H1 (cell line): ENCODE results near the gene SRRM2. TPM values are rescaled to one million over a fixed set of nuclear protein-coding genes. Genes with fewer than 3 reads are reported as not detected.

ENCODE experiments used
- CTCF ChIA-PET: fragments of 300-600 bp; sonication (Branson Sonifier 250); formaldehyde crosslinking; loops from one replicate; lab custom pipeline; 2021; ENCODE audit not compliant: partially characterized antibody; lab: Charles Lee
- POLR2A ChIA-PET: fragments of 300-600 bp; sonication (Branson Sonifier 250); formaldehyde crosslinking; loops from one replicate; lab custom pipeline; 2021; ENCODE audit warnings: inconsistent platforms; ENCODE audit not compliant: partially characterized antibody; lab: Charles Lee
- DNase-seq, 2 experiments: peaks; one replicate each; pipeline versions ENCODE4 v3.0.0 to v3.0.0-alpha.2; 2010 to 2022; ENCODE audit warnings: low spot score in 2 of 2, low read depth in 1 of 2, mixed read lengths in 1 of 2
- FAIRE-seq: peaks from 2 replicates; lab custom pipeline; 2011; peaks lifted over from hg19 to GRCh38; lab: Jason Lieb, UNC
- H2AFZ ChIP-seq: 2 replicates; pipeline ENCODE4 v1.8.1; 2012; ENCODE audit warnings: low read length, inconsistent platforms
- H2AK5ac ChIP-seq: 2 replicates; pipeline ENCODE4 v1.6.1; 2013; ENCODE audit warnings: low read depth, low read length
- H2BK120ac ChIP-seq: replicated peaks from 2 replicates; pipeline ENCODE3; 2013; ENCODE audit warnings: low read depth, low read length, inconsistent platforms
- H2BK12ac ChIP-seq: 2 replicates; pipeline ENCODE4 v1.6.1; 2013; ENCODE audit warnings: low read depth, low read length
- H2BK15ac ChIP-seq: 2 replicates; pipeline ENCODE4 v1.6.1; 2013; ENCODE audit warnings: low read length
- H2BK20ac ChIP-seq: 2 replicates; pipeline ENCODE4 v1.6.1; 2013; ENCODE audit warnings: low read length
- H2BK5ac ChIP-seq: 2 replicates; pipeline ENCODE4 v1.6.1; 2013; ENCODE audit warnings: low read depth, low read length
- H3K14ac ChIP-seq: 2 replicates; pipeline ENCODE4 v1.6.1; 2013; ENCODE audit warnings: inconsistent platforms; ENCODE audit not compliant: insufficient read length
- H3K18ac ChIP-seq: 2 replicates; pipeline ENCODE4 v1.6.1; 2013; ENCODE audit warnings: low read length; ENCODE audit errors: extremely low read depth
- H3K23ac ChIP-seq: 2 replicates; pipeline ENCODE4 v1.6.1; 2013; ENCODE audit warnings: inconsistent platforms; ENCODE audit not compliant: insufficient read length
- H3K23me2 ChIP-seq: 2 replicates; pipeline ENCODE4 v1.6.1; 2013; ENCODE audit warnings: low read depth, low read length
- H3K27ac ChIP-seq: 2 replicates; pipeline ENCODE4 v1.6.1; 2011; ENCODE audit warnings: low read depth, low read length, inconsistent platforms
- H3K27me3 ChIP-seq, 4 experiments: replicated peaks in 1 of 4; 1 replicate in 1 of 4; 2 replicates in 3 of 4; pipeline versions ENCODE4 v1.6.1 to v1.8.1; 2011 to 2013; ENCODE audit warnings: low read length in 3 of 4, mild to moderate bottlenecking in 3 of 4, inconsistent platforms in 2 of 4, mixed read lengths in 2 of 4, moderate library complexity in 1 of 4; ENCODE audit not compliant: control insufficient read depth in 3 of 4, insufficient read depth in 3 of 4; ENCODE audit errors: extremely low read depth in 1 of 4
- H3K36me3 ChIP-seq, 4 experiments: 2 replicates each; pipeline versions ENCODE4 v1.6.1 to v1.8.1; 2011 to 2013; ENCODE audit warnings: mild to moderate bottlenecking in 4 of 4, low read length in 3 of 4, moderate library complexity in 2 of 4, control low read depth in 1 of 4, inconsistent platforms in 1 of 4; ENCODE audit not compliant: insufficient read depth in 4 of 4, control insufficient read depth in 2 of 4
- H3K4ac ChIP-seq: replicated peaks from 2 replicates; pipeline ENCODE3; 2013; ENCODE audit warnings: low read length, low read depth, mixed read lengths, inconsistent platforms; ENCODE audit not compliant: insufficient read length
- H3K4me1 ChIP-seq, 4 experiments: replicated peaks in 1 of 4; 1 replicate in 1 of 4; 2 replicates in 3 of 4; pipeline versions ENCODE4 v1.6.1 to v1.8.1; 2011 to 2013; ENCODE audit warnings: low read length in 3 of 4, inconsistent platforms in 2 of 4, mixed read lengths in 1 of 4; ENCODE audit not compliant: insufficient read depth in 4 of 4, control insufficient read depth in 3 of 4
- H3K4me2 ChIP-seq, 2 experiments: 2 replicates each; pipeline versions ENCODE4 v1.6.1 to v1.8.1; 2011 to 2013; ENCODE audit warnings: low read depth in 2 of 2, low read length in 2 of 2, control low read depth in 1 of 2, inconsistent platforms in 1 of 2, mild to moderate bottlenecking in 1 of 2; ENCODE audit not compliant: insufficient read depth in 1 of 2
- H3K4me3 ChIP-seq, 4 experiments: fragments of 200-600, 300-600 bp in 1 of 4; sonication (generic), shearing (Covaris generic), sonication (Bioruptor Twin) in 1 of 4; 2 replicates each; pipeline versions ENCODE4 v1.5.1 to v1.8.1; 2011 to 2016; ENCODE audit warnings: low read length in 4 of 4, low read depth in 3 of 4, control low read depth in 2 of 4, inconsistent platforms in 2 of 4, mild to moderate bottlenecking in 2 of 4, mixed read lengths in 1 of 4, moderate library complexity in 1 of 4; ENCODE audit not compliant: insufficient read depth in 2 of 4; ENCODE audit errors: extremely low read depth in 1 of 4
- H3K56ac ChIP-seq: replicated peaks from 2 replicates; pipeline ENCODE3; 2013; ENCODE audit warnings: low read depth, mild to moderate bottlenecking, mixed read lengths, low read length, inconsistent platforms; ENCODE audit not compliant: insufficient read length
- H3K79me1 ChIP-seq: 2 replicates; pipeline ENCODE4 v1.6.1; 2013; ENCODE audit warnings: low read depth, low read length, control low read depth
- H3K79me2 ChIP-seq, 2 experiments: 2 replicates each; pipeline versions ENCODE4 v1.6.1 to v1.8.1; 2012 to 2013; ENCODE audit warnings: low read length in 2 of 2, mild to moderate bottlenecking in 2 of 2, inconsistent platforms in 1 of 2; ENCODE audit not compliant: insufficient read depth in 2 of 2, control insufficient read depth in 1 of 2
- H3K9ac ChIP-seq, 4 experiments: replicated peaks in 1 of 4; 1 replicate in 1 of 4; 2 replicates in 3 of 4; pipeline versions ENCODE4 v1.6.1 to v1.8.1; 2011 to 2013; ENCODE audit warnings: low read depth in 3 of 4, low read length in 3 of 4, control low read depth in 2 of 4, mild to moderate bottlenecking in 2 of 4, moderate library complexity in 2 of 4, inconsistent platforms in 1 of 4; ENCODE audit errors: extremely low read depth in 1 of 4
- H3K9me3 ChIP-seq, 2 experiments: 2 replicates each; pipeline versions ENCODE4 v1.6.1 to v1.8.1; 2012 to 2013; ENCODE audit warnings: mild to moderate bottlenecking in 2 of 2, moderate library complexity in 2 of 2, control low read depth in 1 of 2, inconsistent platforms in 1 of 2, low read depth in 1 of 2, low read length in 1 of 2, mixed read lengths in 1 of 2; ENCODE audit not compliant: insufficient read depth in 2 of 2
- H4K20me1 ChIP-seq, 2 experiments: replicated peaks in 1 of 2; 2 replicates each; pipeline versions ENCODE3 to v1.8.1; 2011 to 2013; ENCODE audit warnings: inconsistent platforms in 2 of 2, low read length in 2 of 2, mild to moderate bottlenecking in 1 of 2; ENCODE audit not compliant: insufficient read depth in 2 of 2, control insufficient read depth in 1 of 2
- H4K5ac ChIP-seq: 2 replicates; pipeline ENCODE4 v1.6.1; 2013; ENCODE audit warnings: low read length, low read depth, mixed read lengths, inconsistent platforms; ENCODE audit not compliant: insufficient read length
- H4K8ac ChIP-seq: 2 replicates; pipeline ENCODE4 v1.8.0; 2013; ENCODE audit warnings: mild to moderate bottlenecking, moderate library complexity, low read length, inconsistent platforms; ENCODE audit not compliant: insufficient read depth; ENCODE audit errors: extremely low read depth
- H4K91ac ChIP-seq: replicated peaks from 2 replicates; pipeline ENCODE3; 2013; ENCODE audit warnings: low read length, mixed read lengths, inconsistent platforms; ENCODE audit not compliant: insufficient read length
- ATF3 ChIP-seq: IDR thresholded peaks from 2 replicates; pipeline ENCODE4 v1.6.1; 2011; ENCODE audit warnings: low read depth, mild to moderate bottlenecking, low read length; ENCODE audit not compliant: insufficient read depth
- CTCF ChIP-seq, 3 experiments: IDR thresholded peaks; 1 replicate in 2 of 3; 2 replicates in 1 of 3; pipeline versions ENCODE4 v1.5.1 to v1.6.1; 2011; ENCODE audit warnings: low read length in 3 of 3, mild to moderate bottlenecking in 3 of 3, inconsistent platforms in 2 of 3, low read depth in 1 of 3, moderate library complexity in 1 of 3; ENCODE audit not compliant: insufficient read depth in 1 of 3; ENCODE audit errors: control extremely low read depth in 1 of 3
- GTF2F1 ChIP-seq: IDR thresholded peaks from 2 replicates; pipeline ENCODE4 v1.6.1; 2012; ENCODE audit warnings: low read depth, low read length, improper control_type of control experiment, borderline replicate concordance
- JUN ChIP-seq: IDR thresholded peaks from 2 replicates; pipeline ENCODE4 v1.6.1; 2011; ENCODE audit warnings: low read depth, mild to moderate bottlenecking, improper control_type of control experiment, low read length
- KDM1A ChIP-seq: fragments of 200-600, 300-600 bp; sonication (generic); IDR thresholded peaks from 2 replicates; pipeline ENCODE4 v1.7.1; 2016; ENCODE audit warnings: mild to moderate bottlenecking, low read length, borderline replicate concordance
- NRF1 ChIP-seq: IDR thresholded peaks from 2 replicates; pipeline ENCODE4 v1.6.1; 2011; ENCODE audit warnings: mild to moderate bottlenecking, low read depth, low read length, improper control_type of control experiment
- PHF8 ChIP-seq: fragments of 200-600 bp; sonication (generic); conservative IDR thresholded peaks from 2 replicates; pipeline ENCODE4 v1.7.1; 2012; ENCODE audit warnings: low read depth, mild to moderate bottlenecking, inconsistent platforms, low read length, moderate library complexity
- SP2 ChIP-seq: IDR thresholded peaks from 2 replicates; pipeline ENCODE4 v1.6.1; 2012; ENCODE audit warnings: mild to moderate bottlenecking, low read length, inconsistent platforms
- TBP ChIP-seq: IDR thresholded peaks from 2 replicates; pipeline ENCODE4 v1.6.1; 2011; ENCODE audit warnings: low read depth, low read length, improper control_type of control experiment
- YY1 ChIP-seq: IDR thresholded peaks from 2 replicates; pipeline ENCODE4 v1.6.1; 2011; ENCODE audit warnings: low read depth, mild to moderate bottlenecking, low read length
- WGBS, 2 experiments: shearing (Covaris generic) in 1 of 2; methylation state at CpG; one replicate each; pipeline versions ENCODE4 v1.1.6 to v1.1.7; 2013 to 2015; ENCODE audit warnings: low lambda C conversion rate in 2 of 2, mixed read lengths in 2 of 2, inconsistent platforms in 1 of 2, low coverage in 1 of 2, missing lambda C conversion rate in 1 of 2; ENCODE audit not compliant: insufficient replicate concordance in 2 of 2, insufficient coverage in 1 of 2, insufficient read length in 1 of 2; ENCODE audit errors: extremely low coverage in 1 of 2, missing lambda C conversion rate in 1 of 2; 5-methylcytosine and 5-hydroxymethylcytosine counted together
- polyA plus RNA-seq, 7 experiments: library from polyadenylated mRNA; depleted of rRNA in 3 of 7; stranded (reverse) in 5 of 7; unstranded in 2 of 7; fragments of >200 nt in 5 of 7; fragments of 200-250 nt in 2 of 7; gene quantifications; 1 replicate in 5 of 7; 2 replicates in 1 of 7; 4 replicates in 1 of 7; pipeline versions ENCODE4 v1.2.1 to v1.2.3, GENCODE V29; 2011 to 2013; ENCODE audit warnings: missing spikeins in 2 of 7, mixed read lengths in 2 of 7
- total RNA-seq: library from RNA; stranded (reverse); fragmentation: NEBNext Ultra II Directional; extraction: Animal tissue kit (Norgen Biotek cat#: 25700); gene quantifications from 2 replicates; pipeline ENCODE4 v1.2.1, GENCODE V29; 2021

Gene SRRM2
- total and polyA plus RNA-seq, 2 of the 8 experiments (the other 6 are each of a cell fraction or from before 2014, with no cell fraction given) = 300 to 579 TPM

GRCh38 chr16:2769100-2769529 is 16.7 kb downstream of the SRRM2 start:
- Histone ChIP-seq H4K20me1 (peaks cover 32 to 47% of the 10 kb centered on the region in 2 experiments), H2BK12ac (no peak overlapping the region), H2AFZ (no peak overlapping the region), H3K23ac (no peak overlapping the region), H3K18ac (no peak overlapping the region), H3K4me2 (no peak overlapping the region), H3K23me2 (no peaks in the 10 kb centered on the region), H3K79me1 (peaks cover 5% of the 10 kb centered on the region), H3K14ac (no peak overlapping the region), H3K4me3 (no peak overlapping the region), H3K4me1 (peaks cover 0 to 3% (median under 1%) of the 10 kb centered on the region in 4 experiments; a peak in 3 of 7 replicates), H2BK5ac (peak overlapping the region; percentile 35; the same call in 1 of the 2 replicates), H3K27me3 (no peaks in the 10 kb centered on the region), H4K8ac (0 out of 2 replicates have a peak overlapping the region, but pooled peaks have one; percentile 82), H2BK15ac (no peak overlapping the region), H3K56ac (no peak overlapping the region), H3K79me2 (peaks cover 4 to 48% of the 10 kb centered on the region in 2 experiments; a peak in 3 of 4 replicates), H4K5ac (no peak overlapping the region), H4K91ac (no peak overlapping the region), H2BK20ac (no peak overlapping the region), H2AK5ac (no peak overlapping the region), H3K9me3 (peaks cover 0 to 5% of the 10 kb centered on the region in 2 experiments; a peak in 2 of 4 replicates), H3K36me3 (peaks cover 59 to 91% (median 78%) of the 10 kb centered on the region in 4 experiments), H3K27ac (no peak overlapping the region), H3K4ac (no peak overlapping the region), H2BK120ac (no peak overlapping the region), H3K9ac (no peak overlapping the region)
- CTCF ChIA-PET = interaction anchor here (0.6 to 2.0 kb wide), 2 partner anchors 11 to 108 kb away, joined by 4 to 6 read pairs; no protein-coding TSS in a partner anchor
- DNase-seq = no peak
- WGBS, 2 experiments = 91% methylated on average over 6 of the region's 11 CpGs; no CpG with 5 or more reads in 1 of the 2 experiments
- no peak for FAIRE-seq
- POLR2A ChIA-PET = interaction anchor here (0.9 to 6.9 kb wide), 6 partner anchors 10 to 61 kb away, joined by 3 to 140 read pairs (median 20); partner anchors contain the start of genes ELOB and SRRM2
- TF ChIP-seq GTF2F1 = no peak
- no peak for TF ChIP-seq NRF1
- TF ChIP-seq TBP = no peak
- TF ChIP-seq SP2 = no peak
- TF ChIP-seq CTCF (IDR thresholded peaks at IDR 0.05; ENCODE audit: control extremely low read depth in 1 of 3, insufficient read depth in 1 of 3, low read depth in 1 of 3, low read length in 3 of 3) = no peak
- TF ChIP-seq YY1 = no peak
- no peak for TF ChIP-seq KDM1A
- no peak for TF ChIP-seq JUN
- TF ChIP-seq ATF3 = no peak
- no peak for TF ChIP-seq PHF8
